HG03064 (cell line): ENCODE measurements around the gene PRR19.

Experiments
- ATAC-seq: cut with Tn5 transposase; IDR thresholded peaks from one replicate; pipeline ENCODE4 v1.9.1; 2021; ENCODE audit warnings: low read depth; ENCODE audit not compliant: unreplicated experiment

PRR19 gene

DNA sequence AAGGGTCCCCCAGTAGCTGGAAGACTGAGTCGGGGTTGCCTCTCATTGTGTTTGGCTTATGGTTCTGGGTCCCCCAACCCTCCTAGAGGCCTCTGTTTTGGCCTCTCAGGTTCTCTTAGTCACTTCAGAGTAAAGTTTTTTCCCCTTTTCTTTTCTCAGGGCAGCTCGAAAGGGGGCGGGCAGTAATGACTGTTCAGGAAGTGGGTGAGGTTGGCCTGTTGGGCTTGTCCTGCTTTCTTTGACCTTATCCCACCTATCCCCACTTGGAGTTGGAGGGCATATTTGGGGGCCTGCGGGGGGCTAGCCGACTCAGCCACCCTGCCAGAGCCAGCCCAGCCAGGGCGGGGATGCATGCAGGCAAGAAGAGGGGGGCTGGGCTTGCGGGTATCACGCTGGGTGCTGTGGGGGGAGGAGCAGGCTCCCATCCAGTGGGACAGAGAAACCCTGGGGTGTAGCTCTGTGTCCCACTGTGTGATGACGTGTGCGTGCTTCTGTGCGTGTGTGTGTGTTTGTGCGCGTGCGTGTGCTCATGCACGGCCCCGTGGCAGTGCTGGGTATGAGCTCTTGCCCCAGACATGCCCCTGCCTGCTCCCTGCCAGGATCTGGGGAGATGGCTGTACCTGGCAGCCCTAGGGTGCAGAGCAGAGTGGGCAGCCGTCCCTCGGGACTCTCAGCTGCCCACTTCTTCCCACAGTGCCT lies 31.4 kb upstream of the PRR19 start:
- no peak for ATAC-seq

DNA sequence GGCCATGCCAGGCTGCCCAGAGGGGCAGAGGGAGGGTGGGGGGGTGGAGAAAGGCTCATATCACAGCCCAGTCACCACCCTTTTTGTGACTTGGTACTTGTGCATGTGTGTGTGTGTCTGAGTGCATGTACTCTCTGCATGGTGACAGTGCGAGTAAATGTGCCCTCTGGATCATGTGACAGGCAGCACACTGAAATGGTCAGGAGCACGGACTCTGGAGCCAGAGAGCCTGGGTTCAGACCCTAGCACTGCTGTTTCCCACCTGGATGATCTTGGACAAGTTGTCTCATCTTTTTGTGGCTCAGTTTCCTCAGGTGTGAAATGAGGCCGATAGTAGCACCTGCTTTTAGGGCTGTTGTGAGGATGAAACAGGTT lies 30.9 kb upstream of the PRR19 start:
- ATAC-seq: no peak

DNA sequence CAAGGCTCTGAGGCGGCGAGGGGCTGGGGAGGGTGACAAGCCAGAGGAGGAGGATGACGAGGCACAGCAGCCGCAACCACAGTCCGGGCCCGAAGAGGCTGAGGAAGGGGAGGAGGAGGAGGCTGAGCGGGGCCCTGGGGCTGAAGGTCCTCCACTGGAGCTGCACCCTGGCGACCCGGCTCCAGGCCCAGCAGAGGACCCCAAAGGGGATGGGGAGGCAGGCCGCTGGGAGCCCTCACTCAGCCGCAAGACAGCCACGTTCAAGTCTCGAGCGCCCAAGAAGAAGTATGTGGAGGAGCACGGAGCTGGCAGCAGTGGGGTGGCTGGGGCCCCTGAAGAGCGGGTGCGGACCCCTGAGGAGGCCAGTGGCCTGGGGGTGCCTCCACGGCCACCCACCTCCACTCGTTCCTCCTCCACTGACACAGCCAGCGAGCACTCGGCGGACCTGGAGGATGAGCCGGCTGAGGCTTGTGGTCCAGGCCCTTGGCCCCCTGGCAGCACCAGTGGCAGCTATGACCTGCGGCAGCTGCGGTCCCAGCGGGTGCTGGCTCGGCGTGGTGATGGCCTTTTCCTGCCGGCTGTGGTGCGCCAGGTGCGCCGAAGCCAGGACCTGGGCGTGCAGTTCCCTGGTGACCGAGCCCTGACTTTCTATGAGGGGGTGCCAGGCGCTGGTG lies 29.9 kb upstream of the PRR19 start:
- ATAC-seq: no peak

DNA sequence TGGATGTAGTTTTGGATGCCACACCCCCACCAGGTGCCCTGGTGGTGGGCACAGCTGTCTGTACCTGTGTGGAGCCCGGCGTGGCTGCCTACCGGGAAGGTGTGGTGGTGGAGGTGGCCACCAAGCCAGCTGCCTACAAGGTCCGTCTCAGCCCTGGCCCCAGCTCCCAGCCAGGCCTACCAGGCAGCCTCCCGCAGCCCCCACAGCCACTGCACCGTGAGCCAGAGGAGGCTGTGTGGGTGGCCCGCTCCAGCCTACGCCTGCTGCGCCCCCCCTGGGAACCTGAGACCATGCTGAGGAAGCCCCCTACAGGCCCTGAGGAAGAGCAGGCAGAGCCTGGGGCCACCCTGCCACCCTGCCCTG lies 29.4 kb upstream of the PRR19 start:
- ATAC-seq: no peak

DNA sequence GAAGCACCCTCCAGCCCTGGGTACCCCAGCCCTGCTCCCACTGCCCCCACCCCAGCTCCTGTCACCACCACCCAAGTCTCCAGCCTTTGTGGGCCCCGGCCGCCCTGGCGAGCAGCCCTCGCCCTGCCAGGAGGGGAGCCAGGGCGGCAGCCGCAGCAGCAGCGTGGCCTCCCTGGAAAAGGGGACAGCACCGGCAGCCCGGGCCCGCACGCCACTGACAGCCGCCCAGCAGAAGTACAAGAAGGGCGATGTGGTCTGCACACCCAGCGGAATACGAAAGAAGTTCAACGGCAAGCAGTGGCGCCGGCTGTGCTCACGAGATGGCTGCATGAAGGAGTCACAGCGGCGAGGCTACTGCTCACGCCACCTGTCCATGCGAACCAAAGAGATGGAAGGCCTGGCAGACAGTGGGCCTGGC lies 28.9 kb upstream of the PRR19 start:
- no peak for ATAC-seq

DNA sequence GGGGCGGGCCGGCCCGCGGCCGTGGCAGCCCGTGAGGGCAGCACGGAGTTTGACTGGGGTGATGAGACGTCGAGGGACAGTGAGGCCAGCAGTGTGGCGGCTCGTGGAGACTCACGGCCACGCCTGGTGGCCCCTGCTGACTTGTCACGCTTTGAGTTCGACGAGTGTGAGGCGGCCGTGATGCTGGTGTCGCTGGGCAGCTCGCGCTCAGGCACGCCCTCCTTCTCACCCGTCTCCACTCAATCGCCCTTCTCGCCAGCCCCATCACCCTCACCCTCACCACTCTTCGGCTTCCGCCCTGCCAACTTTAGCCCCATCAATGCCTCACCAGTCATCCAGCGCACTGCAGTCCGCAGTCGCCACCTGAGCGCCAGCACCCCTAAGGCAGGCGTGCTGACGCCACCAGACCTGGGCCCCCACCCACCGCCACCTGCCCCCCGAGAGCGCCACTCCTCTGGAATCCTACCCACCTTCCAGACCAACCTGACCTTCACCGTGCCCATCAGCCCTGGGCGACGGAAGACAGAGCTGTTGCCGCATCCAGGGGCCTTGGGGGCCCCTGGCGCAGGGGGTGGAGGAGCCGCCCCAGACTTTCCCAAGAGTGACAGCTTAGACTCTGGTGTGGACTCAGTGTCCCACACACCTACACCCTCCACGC lies 28.4 kb upstream of the PRR19 start:
- ATAC-seq: no peak

GRCh38 chr19:42274065-42274682 lies 27.8 kb upstream of the PRR19 start:
- no peak for ATAC-seq

DNA sequence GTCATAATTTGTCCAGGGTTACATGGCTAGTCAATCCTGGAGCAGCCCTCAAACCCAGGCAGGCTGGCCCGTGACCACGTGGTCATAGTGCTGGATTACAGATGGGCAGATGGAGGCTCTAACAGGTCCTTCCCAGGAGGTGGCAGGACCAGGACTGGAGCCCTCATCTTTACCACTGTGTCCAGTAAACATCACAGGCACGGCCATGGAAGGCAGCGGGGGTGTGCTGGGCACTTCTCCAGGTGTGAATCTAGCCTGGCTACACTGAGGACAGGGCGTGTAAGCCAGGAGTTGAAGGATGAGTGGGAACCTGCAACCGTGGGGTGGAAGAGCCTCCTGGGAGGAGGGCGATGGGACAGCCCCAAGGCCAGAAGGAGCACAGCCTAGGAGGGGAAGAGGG lies 26.8 kb upstream of the PRR19 start:
- ATAC-seq: no peak

DNA sequence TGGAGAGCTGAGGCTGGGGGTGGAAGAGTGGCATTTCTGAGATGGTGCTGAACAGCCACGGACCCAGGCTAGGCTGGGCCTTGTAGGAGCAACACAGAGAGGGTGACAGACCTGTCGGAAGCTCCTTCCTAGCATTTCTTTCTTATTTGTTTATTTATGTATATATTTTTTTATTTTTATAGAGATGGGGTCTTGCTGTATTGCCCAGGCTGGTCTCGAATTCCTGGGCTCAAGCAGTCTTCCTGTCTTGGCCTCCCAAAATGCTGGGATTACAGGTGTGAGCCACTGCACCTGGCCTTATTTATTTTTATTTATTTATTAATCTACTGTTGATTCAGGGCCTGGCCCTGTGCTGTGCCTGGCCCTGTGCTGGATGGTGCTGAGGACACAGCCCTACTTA lies 26.4 kb upstream of the PRR19 start:
- no peak for ATAC-seq

GRCh38 chr19:42276284-42276683 lies 25.6 kb upstream of the PRR19 start:
- ATAC-seq: no peak

DNA sequence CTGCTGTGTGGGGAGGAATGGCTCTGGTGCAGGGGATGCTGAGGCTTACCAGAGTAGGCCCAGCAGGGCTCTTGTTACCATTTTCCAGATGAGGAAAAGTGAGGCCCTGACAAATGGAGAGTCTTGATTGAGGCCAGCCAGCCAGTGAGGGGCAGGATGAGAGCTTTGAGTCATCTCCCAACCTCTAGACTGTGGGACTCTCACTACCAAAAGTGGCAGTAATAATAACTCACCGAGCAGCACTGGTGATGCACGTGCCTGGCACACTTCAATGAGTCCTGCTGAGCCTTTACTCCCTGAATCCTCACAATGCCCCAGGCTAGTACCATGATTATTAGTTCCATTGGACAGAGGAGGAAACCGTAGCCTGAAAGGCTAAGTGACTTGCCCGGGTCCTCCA lies 25.1 kb upstream of the PRR19 start:
- no peak for ATAC-seq

- ATAC-seq: no peak
Observed at GRCh38 chr19:42277821-42278451, 24.0 kb upstream of the PRR19 start.

GRCh38 chr19:42278452-42279154 lies 23.3 kb upstream of the PRR19 start:
- ATAC-seq: no peak

- ATAC-seq: no peak
Observed at GRCh38 chr19:42279155-42279901, 22.6 kb upstream of the PRR19 start.

DNA sequence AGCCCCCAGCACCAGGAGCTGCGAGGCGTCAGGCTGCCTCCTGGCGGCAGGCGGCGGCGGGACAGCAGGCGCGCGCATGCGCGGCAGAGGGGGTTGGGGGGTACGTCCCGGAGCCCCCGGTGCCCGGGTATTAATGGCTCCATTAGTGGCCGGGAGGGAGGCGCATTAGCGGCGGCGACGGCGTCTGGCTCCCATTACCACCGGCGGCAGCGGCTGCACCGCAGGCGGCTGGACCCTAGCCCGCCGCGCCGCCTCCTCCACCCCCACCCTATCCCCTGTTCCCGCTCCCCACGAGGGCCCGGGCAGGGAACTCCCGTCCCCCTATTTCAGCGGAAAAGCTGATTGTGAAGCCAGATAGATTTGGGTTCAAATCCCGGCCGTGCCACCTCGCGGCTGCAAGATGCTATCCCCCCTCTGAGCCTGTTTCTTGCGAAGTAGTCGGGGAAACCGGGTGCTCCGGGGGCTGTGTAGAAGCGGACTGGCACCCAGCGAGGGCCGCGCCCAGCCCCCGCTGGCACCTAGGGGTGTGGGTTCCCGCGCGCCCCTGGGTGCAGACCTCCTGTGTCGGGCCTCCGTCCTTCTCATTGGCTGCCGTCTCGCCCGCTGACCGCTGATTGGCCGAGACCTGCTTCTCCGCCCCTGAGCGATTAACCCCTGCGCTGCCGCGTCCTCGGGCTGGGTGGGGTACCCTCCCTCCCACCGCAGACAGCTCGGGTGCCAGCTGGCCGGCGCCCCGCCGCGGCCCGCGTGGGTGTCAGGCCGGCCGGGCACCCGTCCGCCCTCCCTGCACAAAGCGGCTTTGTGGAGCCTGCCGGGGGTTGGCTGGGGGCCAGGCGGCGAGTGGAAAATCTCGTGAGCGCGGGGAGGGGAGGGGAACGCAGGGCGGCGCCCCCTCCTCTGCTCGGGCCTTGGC lies 21.8 kb upstream of the PRR19 start:
- ATAC-seq: no peak

DNA sequence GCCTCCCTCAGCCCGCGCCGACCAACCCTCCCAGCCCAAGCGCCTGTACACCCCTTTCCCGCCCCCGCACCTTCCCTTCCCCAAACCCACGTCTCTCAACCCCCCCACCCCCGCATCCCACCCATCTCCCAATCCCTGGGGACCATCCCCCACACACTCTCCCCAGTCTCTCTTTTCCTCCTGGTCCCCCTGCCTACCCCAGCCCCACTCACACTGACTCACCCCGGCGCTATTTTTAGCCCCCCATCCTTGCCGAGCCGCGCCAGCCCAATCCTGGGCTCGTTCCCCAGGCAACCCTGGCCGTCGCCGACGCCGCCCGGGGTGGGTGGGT lies 21.2 kb upstream of the PRR19 start:
- ATAC-seq: no peak

DNA sequence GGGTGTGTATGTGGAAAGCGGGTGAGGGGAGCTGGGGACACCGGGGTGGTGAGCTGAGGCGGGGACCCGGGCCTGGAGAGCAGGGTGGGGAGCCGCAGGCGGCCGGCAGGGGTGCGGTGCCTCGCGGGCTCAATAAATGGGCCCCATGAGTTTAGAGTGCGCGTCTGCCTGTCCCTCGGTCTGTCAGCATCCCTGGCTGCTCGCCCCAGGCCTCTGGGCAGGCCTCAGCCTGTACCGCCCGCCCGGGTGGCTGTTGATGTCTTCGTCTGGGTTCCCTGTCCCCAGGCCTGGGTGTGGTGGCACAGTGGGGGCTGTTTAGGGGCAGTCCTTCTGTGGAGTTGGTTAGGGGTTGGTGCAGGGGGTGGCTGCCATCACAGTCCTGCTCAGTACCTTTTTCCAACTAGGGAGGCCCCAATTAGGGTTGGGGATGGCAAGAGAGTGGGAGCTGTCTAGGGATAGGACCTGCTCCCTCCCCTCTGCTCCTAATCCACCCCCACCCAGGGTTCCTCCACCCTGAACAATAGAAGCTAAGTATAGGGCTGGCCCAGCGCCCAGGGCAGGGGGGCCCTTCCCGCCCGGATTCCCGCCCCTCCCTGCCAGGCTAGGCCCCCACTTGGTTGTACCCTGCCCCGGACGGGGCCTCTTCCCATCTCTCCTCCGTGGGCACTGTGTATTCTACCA lies 20.6 kb upstream of the PRR19 start:
- ATAC-seq: no peak
